HG02884 (cell line): ENCODE measurements around the gene TAC4.

Experiments used
- ATAC-seq: cut with Tn5 transposase; IDR thresholded peaks from one replicate; pipeline ENCODE4 v1.9.1; 2021; ENCODE audit warnings: mild to moderate bottlenecking, moderate library complexity; ENCODE audit not compliant: unreplicated experiment

Gene TAC4

GRCh38 chr17:49873466-49873865 lies 25.6 kb upstream of the TAC4 start:
- ATAC-seq: no peak

- no peak for ATAC-seq
These were observed 25.0 kb upstream of the TAC4 start for GRCh38 chr17:49872754-49873377.

GRCh38 chr17:49871211-49871610 lies 23.3 kb upstream of the TAC4 start:
- no peak for ATAC-seq

GRCh38 chr17:49870298-49870697 lies 22.4 kb upstream of the TAC4 start:
- ATAC-seq: no peak

- no peak for ATAC-seq
These were observed 21.1 kb upstream of the TAC4 start for GRCh38 chr17:49869038-49869374.

GRCh38 chr17:49866882-49867413 lies 19.1 kb upstream of the TAC4 start:
- ATAC-seq: no peak

- ATAC-seq: no peak
These were observed 18.1 kb upstream of the TAC4 start for GRCh38 chr17:49866019-49866380.

GRCh38 chr17:49862781-49863331 lies 15.0 kb upstream of the TAC4 start:
- no peak for ATAC-seq

GRCh38 chr17:49861150-49861884 lies 13.4 kb upstream of the TAC4 start:
- no peak for ATAC-seq

- ATAC-seq: no peak
These were observed 12.4 kb upstream of the TAC4 start for GRCh38 chr17:49859991-49860953.

- ATAC-seq: no peak
These were observed 10.9 kb upstream of the TAC4 start for GRCh38 chr17:49858796-49859195.

- ATAC-seq: no peak
These were observed 6.3 kb upstream of the TAC4 start for GRCh38 chr17:49854126-49854525.

GRCh38 chr17:49853470-49854015 lies 5.7 kb upstream of the TAC4 start:
- no peak for ATAC-seq

- ATAC-seq: no peak
These were observed 3.8 kb upstream of the TAC4 start for GRCh38 chr17:49851387-49852291.

GRCh38 chr17:49850772-49851386 lies 3.0 kb upstream of the TAC4 start:
- no peak for ATAC-seq

GRCh38 chr17:49850218-49850610 lies 2.3 kb upstream of the TAC4 start:
- no peak for ATAC-seq

GRCh38 chr17:49848739-49849138 lies 870 bp upstream of the TAC4 start:
- no peak for ATAC-seq

- no peak for ATAC-seq
These were observed 744 bp downstream of the TAC4 start for GRCh38 chr17:49846938-49847712.

GRCh38 chr17:49845321-49845720 lies 2.5 kb downstream of the TAC4 start:
- no peak for ATAC-seq
